Activated T-helper 9 cell treated with anti-CD3 and anti-CD28 coated beads, Interleukin-2, amount 50 U/mL, for 16 hours (primary cell): ENCODE data around the gene SYNDIG1.
"Not testable (repeated sequence)": the region's sequence is repeated elsewhere in the genome, so short reads cannot be mapped to it uniquely, and the experiment has no call there.

Source experiments
- DNase-seq: peaks from one replicate; pipeline ENCODE4 v3.0.0-alpha.2; 2020; ENCODE audit warnings: low read depth

SYNDIG1 gene

GRCh38 chr20:24493661-24494459 is 24.4 kb downstream of the SYNDIG1 start:
- no peak for DNase-seq

- DNase-seq = no peak
Observed at GRCh38 chr20:24494460-24494920, 25.1 kb downstream of the SYNDIG1 start.

- no peak for DNase-seq
Observed at GRCh38 chr20:24495266-24495665, 25.8 kb downstream of the SYNDIG1 start.

- no peak for DNase-seq
Observed at GRCh38 chr20:24497851-24498250, 28.4 kb downstream of the SYNDIG1 start.

GRCh38 chr20:24498641-24499040 is 29.2 kb downstream of the SYNDIG1 start:
- DNase-seq = no peak

DNA sequence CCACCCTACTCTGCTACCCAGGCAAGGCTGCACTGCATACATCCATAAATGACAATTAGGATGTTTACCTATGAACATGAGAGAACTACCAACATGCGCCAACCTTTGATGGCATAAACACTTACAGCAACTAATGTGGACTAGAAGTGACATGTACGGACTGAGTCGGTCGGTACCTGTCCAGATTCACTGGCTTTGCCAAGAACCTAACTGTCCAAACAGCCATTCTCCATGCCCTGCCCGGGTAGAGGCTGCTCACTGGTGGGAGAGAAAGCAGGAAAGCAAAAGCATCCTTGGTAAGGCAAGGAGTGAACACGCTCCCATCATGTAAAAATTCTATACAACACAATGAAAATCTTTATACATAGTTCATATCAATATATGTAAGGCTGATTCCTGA is 30.0 kb downstream of the SYNDIG1 start:
- DNase-seq = no peak

GRCh38 chr20:24501764-24502556 is 32.5 kb downstream of the SYNDIG1 start:
- no peak for DNase-seq

GRCh38 chr20:24502661-24503060 is 33.2 kb downstream of the SYNDIG1 start:
- no peak for DNase-seq

DNA sequence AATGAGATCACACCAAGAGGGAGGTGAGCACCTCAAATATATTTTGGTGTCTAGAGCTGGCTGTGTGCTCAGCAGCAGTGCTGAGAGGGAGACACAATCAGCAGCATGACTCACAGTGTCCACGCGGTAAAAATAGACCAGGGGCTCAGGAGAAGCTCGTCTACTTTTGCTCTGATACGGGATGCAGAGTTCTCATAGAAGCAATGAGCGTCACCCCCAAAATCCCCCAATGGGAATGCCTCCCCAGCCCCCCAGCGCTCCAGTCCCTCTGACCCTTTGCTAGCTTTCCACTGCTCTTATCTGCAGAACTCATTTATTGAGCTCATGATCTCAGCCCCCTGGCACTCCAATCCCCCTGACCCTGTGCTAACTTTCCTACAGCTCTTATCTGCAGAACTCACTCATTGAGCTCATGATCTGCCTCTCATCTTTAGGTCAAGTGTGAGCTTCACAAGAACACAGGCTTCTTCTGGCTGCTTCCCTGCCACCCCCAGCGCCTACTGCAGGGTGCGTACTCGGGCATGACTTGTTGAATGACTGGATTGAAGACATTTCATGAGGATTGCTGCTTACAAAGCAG is 34.0 kb downstream of the SYNDIG1 start:
- DNase-seq = no peak

DNA sequence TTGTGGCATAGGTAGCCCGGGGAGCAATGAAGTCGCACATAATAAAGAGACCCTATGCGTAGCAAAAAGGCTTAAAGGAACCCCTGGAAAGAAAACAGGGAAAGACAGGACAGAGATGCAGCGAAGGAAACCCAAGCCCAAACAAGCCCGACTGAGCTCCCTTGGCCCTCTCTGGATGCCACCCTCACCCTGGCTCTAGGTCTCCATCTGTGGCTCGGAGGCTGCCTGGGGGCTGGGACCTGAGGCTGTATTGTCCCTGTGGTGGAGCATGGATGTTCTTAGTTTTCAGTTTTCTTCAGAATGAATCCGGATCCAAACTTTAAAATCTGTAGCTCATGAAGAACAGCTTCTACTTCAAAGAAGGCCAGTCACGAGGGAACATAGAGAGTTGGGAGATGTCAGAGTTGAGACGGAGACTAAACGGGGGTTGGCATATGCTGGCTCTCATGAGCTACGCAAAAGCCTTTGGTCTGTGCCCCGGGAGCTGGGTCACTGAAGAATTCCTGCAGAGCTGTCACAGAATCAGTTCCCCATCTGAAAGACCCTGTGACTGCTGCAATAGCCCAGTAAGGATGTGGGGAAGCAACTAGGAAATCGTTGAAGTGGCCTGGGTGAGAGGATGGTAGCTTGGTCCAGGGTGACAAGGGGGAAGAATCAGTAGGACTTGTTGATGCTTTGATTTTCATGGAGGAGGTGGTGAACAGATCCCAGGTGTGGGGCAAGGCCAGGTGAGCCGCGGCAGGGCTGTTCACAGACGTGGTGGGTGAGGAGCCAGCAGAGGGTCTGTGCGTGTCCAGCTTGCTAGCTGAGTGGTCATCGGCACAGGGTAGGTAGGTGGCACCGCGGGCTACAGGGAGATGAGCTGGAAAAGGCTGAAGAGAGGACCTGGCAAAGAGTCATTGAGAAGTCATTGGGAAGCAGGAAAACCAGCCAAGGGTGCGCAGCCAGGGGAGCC is 35.2 kb downstream of the SYNDIG1 start:
- DNase-seq = no peak

- no peak for DNase-seq
Observed at GRCh38 chr20:24506146-24506545, 36.7 kb downstream of the SYNDIG1 start.

DNA sequence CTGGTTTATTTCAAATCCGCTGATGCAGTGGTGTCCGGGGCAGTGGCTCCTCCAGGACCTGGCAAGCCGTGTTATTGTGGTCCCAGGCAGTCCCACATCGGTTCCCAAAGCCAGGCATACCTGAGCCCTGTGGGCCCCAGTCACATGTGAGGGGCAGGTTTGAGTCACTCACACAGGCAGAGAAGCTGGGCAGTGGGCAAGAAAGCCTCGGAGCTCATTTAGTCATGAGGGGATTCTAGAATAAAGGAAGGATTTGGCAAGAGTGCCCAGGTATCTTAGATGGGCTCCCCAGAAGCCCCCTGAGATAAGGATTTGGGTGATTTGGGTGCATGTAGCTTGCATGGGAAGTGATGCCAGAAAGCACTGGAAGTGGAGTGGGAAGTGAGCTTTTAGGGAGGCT is 37.3 kb downstream of the SYNDIG1 start:
- DNase-seq = no peak

DNA sequence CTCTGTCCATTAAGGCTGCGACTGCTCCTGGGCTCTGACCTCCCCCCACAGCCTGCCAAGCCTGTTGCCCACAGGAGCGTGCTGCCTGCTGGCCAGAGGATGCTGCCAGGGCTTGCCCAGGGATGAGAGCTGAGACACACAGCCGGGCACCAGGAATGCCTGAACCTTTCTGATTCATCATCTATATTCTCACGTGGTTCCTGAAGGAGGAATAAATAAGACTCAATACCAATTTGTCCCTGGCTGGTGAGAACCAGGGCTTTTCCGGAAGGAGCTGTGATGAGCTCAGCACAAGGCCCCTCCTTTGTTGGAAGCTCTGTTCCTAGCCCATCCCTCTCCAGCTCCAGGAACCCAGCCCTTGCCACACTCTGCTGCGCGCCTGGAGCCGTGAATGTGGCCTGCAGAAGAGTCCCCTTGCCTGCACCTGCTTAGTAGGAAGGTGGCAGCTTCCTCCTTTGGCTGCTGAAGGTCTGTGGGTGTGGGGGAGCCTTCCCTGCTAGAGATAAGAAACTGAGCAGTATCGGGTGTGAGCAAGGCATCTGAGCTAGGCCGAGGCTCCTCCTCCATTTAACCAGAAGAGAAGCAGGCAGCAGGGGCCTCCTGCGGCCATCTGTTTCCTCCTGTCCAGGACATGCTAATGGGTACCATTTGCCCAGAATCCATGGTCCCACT is 37.9 kb downstream of the SYNDIG1 start:
- no peak for DNase-seq

DNA sequence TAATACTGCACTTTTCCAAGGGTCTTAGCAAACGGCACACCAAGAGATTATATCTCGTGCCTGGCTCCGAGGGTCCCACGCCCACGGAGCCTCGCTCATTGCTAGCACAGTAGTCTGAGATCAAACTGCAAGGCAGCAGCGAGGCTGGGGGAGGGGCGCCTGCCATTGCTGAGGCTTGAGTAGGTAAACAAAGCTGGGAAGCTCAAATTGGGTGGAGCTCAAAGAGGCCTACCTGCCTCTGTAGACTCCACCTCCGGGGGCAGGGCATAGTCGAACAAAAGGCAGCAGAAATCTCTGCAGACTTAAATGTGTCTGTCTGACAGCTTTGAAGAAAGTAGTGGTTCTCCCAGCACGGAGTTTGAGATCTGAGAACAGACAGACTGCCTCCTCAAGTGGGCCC is 43.0 kb downstream of the SYNDIG1 start:
- not testable (repeated sequence) for DNase-seq

GRCh38 chr20:24518515-24518914 is 49.1 kb downstream of the SYNDIG1 start:
- DNase-seq = no peak

- DNase-seq = no peak
Observed at GRCh38 chr20:24519476-24519875, 50.0 kb downstream of the SYNDIG1 start.

GRCh38 chr20:24521032-24521431 is 51.6 kb downstream of the SYNDIG1 start:
- no peak for DNase-seq

- DNase-seq = no peak
Observed at GRCh38 chr20:24522452-24523330, 53.3 kb downstream of the SYNDIG1 start.

DNA sequence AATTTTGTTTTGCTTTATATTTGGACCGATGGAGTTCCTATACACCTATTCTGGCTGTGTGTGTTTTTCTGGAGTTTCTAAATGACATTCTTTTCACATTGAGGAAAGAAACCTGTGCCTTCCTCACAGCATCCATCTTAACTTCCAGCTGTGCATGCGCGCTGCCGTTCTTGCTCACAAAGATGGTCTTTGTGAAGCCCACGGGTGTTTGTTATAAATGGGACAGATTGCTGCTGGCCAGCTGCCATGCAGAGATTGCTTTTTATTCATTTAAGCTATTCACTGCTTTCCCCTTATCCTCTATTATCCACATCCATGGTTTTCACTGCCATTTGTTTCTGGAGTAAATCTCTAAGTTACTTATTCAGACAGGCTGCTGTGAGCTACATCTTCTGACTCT is 54.2 kb downstream of the SYNDIG1 start:
- DNase-seq = no peak
